Heart right ventricle (tissue), 16 donors: Measurements from ENCODE around the gene NR1I2. TPM values are rescaled to one million over a fixed set of nuclear protein-coding genes. Genes with fewer than 3 reads are reported as not detected.

ENCODE experiments used
- ATAC-seq, 8 donors: fragments of 200-7000 bp; cut with Tn5 transposase; one replicate each; pipeline ENCODE4 v1.9.1; 2020; ENCODE audit warnings: mild to moderate bottlenecking in 8 of 8, moderate library complexity in 8 of 8, moderate number of reproducible peaks in 1 of 8
- DNase-seq, 2 donors: peaks; one replicate each; pipeline ENCODE4 v3.0.0-alpha.2; 2020
- H3K27ac ChIP-seq, 10 donors: fragments of 200-600 bp; sonication (generic) in 2 of 10; one replicate each; pipeline versions ENCODE4 v1.5.0 to v1.8.0; 2020 to 2022; ENCODE audit warnings: mild to moderate bottlenecking in 3 of 10
- H3K27me3 ChIP-seq, 7 donors: fragments of 200-600 bp; one replicate each; pipeline ENCODE4 v1.8.0; 2021 to 2022; ENCODE audit warnings: mild to moderate bottlenecking in 2 of 7
- H3K36me3 ChIP-seq, 9 donors: fragments of 200-600 bp; sonication (generic) in 1 of 9; one replicate each; pipeline versions ENCODE4 v1.5.0 to v1.8.0; 2020 to 2022; ENCODE audit warnings: mild to moderate bottlenecking in 2 of 9
- H3K4me1 ChIP-seq, 9 donors: fragments of 200-600 bp; sonication (generic) in 1 of 9; one replicate each; pipeline versions ENCODE4 v1.5.0 to v1.8.0; 2020 to 2022; ENCODE audit warnings: mild to moderate bottlenecking in 4 of 9
- H3K4me3 ChIP-seq, 10 donors: fragments of 200-600 bp; sonication (generic) in 2 of 10; one replicate each; pipeline versions ENCODE4 v1.5.0 to v1.8.0; 2020 to 2022; ENCODE audit warnings: mild to moderate bottlenecking in 7 of 10, moderate library complexity in 2 of 10
- H3K9me3 ChIP-seq, 11 donors: fragments of 200-600 bp in 10 of 11; sonication (generic) in 2 of 11; one replicate each; pipeline versions ENCODE4 v1.5.0 to v1.8.0; 2013 to 2022; ENCODE audit warnings: mild to moderate bottlenecking in 2 of 11, control low read depth in 1 of 11, moderate library complexity in 1 of 11
- CTCF ChIP-seq, 9 donors: fragments of 200-600 bp; sonication (generic) in 2 of 9; IDR thresholded peaks; one replicate each; pipeline versions ENCODE4 v1.5.0 to v1.8.0; 2021 to 2022; ENCODE audit warnings: antibody characterized with exemption in 9 of 9, mild to moderate bottlenecking in 5 of 9, moderate library complexity in 1 of 9
- WGBS, 2 donors: extraction: QIAGEN DNeasy Blood & Tissue Kit; methylation state at CpG; one replicate each; pipeline ENCODE4 v1.1.7; 2013; ENCODE audit warnings: inconsistent platforms in 1 of 2; 5-methylcytosine and 5-hydroxymethylcytosine counted together
- intact Hi-C, 10 donors: fragments of 100-400 bp; cut with DNase I; formaldehyde crosslinking; loops; one replicate each; pipeline versions ENCODE4 v1.11.1 to v1.14.2; 2022
- polyA plus RNA-seq, 2 donors: library from polyadenylated mRNA; stranded (reverse); fragments of 200-250 nt; gene quantifications; one replicate each; pipeline ENCODE4 v1.2.3, GENCODE V29; 2013
- total RNA-seq, 10 donors: library from RNA; stranded (reverse); fragmentation: NEBNext Ultra II Directional in 3 of 10; extraction: Animal tissue kit (Norgen Biotek cat#: 25700) in 3 of 10; gene quantifications; one replicate each; pipeline versions ENCODE4 v1.2.1 to v1.2.4, GENCODE V29; 2021 to 2023
- donor health status: Arrhythmogenic right ventricular cardiomyopathy.
- donor health status: ischemic (EF 13 %, LVEDD 7.1; RV severe dilation, severe dysfunction).
- donor health status: healthy with polysubstance abuse.
- donor health status: DM: no; HTN: yes; CAD: no.
- donor health status: DM: no; HTN: no; CAD: no.
- donor health status: ischemic (EF 25% LVEDD 6.9; RV normal size, moderate dysfunction).
- donor health status: ischemic (EF 25% LVEDD 5.7; RV mildly dilated, moderate dysfunction).
- donor health status: healthy.
- donor health status: DM: yes; HTN: yes; CAD: no.
- donor health status: Ischemic cardiomyopathy.
- donor health status: ischemic (EF 35%, LVEDD 5.7; RV mildly dilated, moderate dysfunction).
- donor health status: nonischemic (EF 11% LVEDD 7.7; RV severe dilation, severe dysfunction).
- donor health status: DM: yes; HTN: yes; CAD: no.
- donor health status: PGD.
- donor health status: ischemic (EF 29% LVEDD 5.4; RV normal size, mild dysfunction).
- donor health status: nonischemic (EF 23%, LVEDD 6.1; RV moderate dilation, normal function).

The NR1I2 gene
- total and polyA plus RNA-seq, 12 donors, result 0.03 to 0.31 (median 0.21) TPM; not detected in 3

- H3K36me3 ChIP-seq, result no peaks in the 10 kb centered on the region
- no peak overlapping the region for H3K27ac ChIP-seq
- no peak overlapping the region for H3K4me3 ChIP-seq
- WGBS, 2 donors, result 99% methylated on average over 2 of the region's 2 CpGs
- H3K27me3 ChIP-seq, result no peaks in the 10 kb centered on the region
- no peak for ATAC-seq
- H3K4me1 ChIP-seq, result peaks cover 0 to 4% (median 0%) of the 10 kb centered on the region in 9 donors
- H3K9me3 ChIP-seq, result no peaks in the 10 kb centered on the region
- no peak for TF ChIP-seq CTCF (IDR thresholded peaks at IDR 0.05)
- no peak for DNase-seq
- intact Hi-C loops, result no loop called here
Measured at GRCh38 chr3:119794401-119794800, 12.5 kb downstream of the NR1I2 start.

DNA sequence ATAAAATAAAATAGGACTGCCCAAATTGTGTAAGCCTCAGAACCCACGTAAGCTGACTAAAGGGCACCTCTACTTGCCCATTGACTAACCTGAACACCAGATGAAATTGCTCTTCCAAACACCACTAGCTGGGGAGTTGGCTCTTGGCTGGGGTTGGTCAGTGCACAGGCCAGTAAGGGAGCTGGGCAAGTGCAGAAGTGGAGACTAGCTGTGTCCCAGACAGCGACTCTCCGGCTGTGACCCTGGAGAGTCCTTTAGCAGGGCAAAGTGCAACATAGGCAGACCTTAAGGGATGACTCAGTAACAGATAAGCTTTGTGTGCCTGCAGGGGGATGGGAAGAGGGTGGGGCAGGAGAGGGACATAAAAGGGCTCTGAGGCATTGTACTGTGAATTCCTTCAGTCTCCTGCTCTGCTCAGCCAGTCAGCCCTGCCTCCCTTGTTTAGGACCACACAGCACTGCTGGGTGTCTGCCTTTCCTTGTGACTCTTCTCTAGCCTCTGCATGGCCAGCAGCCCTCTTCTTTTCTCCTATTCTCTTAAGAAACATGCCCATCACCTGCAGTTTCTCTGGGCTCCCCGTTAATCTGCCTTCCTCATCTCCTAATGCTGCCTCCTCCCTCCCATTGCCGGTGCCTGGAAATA is 13.2 kb downstream of the NR1I2 start:
- intact Hi-C loops, result no loop called here
- Histone ChIP-seq H3K9me3 (no peaks in the 10 kb centered on the region), H3K4me1 (peaks cover 0 to 4% (median 0%) of the 10 kb centered on the region in 9 donors), H3K36me3 (no peaks in the 10 kb centered on the region), H3K27me3 (no peaks in the 10 kb centered on the region), H3K4me3 (no peak overlapping the region), H3K27ac (no peak overlapping the region)
- no peak for TF ChIP-seq CTCF (IDR thresholded peaks at IDR 0.05)
- WGBS, 2 donors, result 38 to 43% methylated on average over 5 of the region's 5 CpGs
- peak in 7 of 8 donors; percentile 47 to 92 (median 54) for ATAC-seq
- no peak for DNase-seq

GRCh38 chr3:119795849-119796248 is 13.9 kb downstream of the NR1I2 start:
- DNase-seq (no peak), ATAC-seq (no peak)
- H3K4me1 ChIP-seq, result peaks cover 0 to 4% (median 0%) of the 10 kb centered on the region in 9 donors
- no peak overlapping the region for H3K27ac ChIP-seq
- no peaks in the 10 kb centered on the region for H3K9me3 ChIP-seq
- H3K36me3 ChIP-seq, result no peaks in the 10 kb centered on the region
- H3K27me3 ChIP-seq, result no peaks in the 10 kb centered on the region
- intact Hi-C loops, result no loop called here
- WGBS, 2 donors, result 89 to 91% methylated on average over 3 of the region's 3 CpGs
- H3K4me3 ChIP-seq, result no peak overlapping the region
- no peak for TF ChIP-seq CTCF (IDR thresholded peaks at IDR 0.05)

- intact Hi-C loops, result no loop called here
Measured at GRCh38 chr3:119796368-119796767, 14.5 kb downstream of the NR1I2 start.

More at GRCh38 chr3:119796368-119796767, 14.5 kb downstream of the NR1I2 start:
- 98% methylated on average over 2 of the region's 2 CpGs for WGBS, 2 donors
- Histone ChIP-seq H3K4me3 (no peak overlapping the region), H3K27me3 (no peaks in the 10 kb centered on the region), H3K36me3 (no peaks in the 10 kb centered on the region), H3K9me3 (no peaks in the 10 kb centered on the region), H3K4me1 (peaks cover 0 to 4% (median 0%) of the 10 kb centered on the region in 9 donors), H3K27ac (no peak overlapping the region)
- TF ChIP-seq CTCF (IDR thresholded peaks at IDR 0.05), result no peak
- DNase-seq, result no peak
- ATAC-seq, result no peak
